ENCODE data around the gene WAC. TPM values are rescaled to one million over a fixed set of nuclear protein-coding genes. Genes with fewer than 3 reads are reported as not detected.
"Not testable (repeated sequence)": the region's sequence is repeated elsewhere in the genome, so short reads cannot be mapped to it uniquely, and the experiment has no call there.

WAC gene
- polyA plus RNA-seq, 1 donor from 2014 or later: 118 TPM

DNA sequence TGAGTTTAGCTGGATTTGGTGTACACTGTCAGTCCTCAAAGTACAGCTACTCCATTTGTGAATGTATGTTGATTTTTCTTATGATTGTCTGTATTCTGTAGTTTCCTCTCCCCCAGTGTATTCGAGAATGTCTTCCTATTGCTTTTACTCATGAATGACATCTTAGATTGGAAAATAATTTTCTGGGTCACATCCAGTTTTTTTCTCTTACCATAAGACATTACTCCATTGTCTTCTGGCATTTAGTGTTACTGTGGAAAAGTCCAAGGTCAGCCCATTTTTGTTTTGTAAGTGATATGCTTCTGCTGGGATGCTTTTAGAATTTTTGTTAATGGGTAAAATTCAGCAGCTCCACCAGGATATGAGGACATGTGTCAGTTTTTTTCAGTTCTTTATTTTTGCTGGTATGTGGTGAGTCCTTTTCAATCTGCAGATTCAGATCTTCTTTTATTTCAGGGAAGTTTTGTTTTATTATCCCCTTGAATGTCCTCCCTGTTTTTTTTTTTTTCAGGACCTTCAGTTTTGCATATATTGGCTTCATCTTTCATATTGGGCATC, 33.6 kb downstream of the WAC start:
- H3K27me3 Mint-ChIP-seq: no peaks in the 10 kb centered on the region
- H3K36me3 Mint-ChIP-seq: peaks cover 6% of the 10 kb centered on the region
- H3K9me3 Mint-ChIP-seq: no peaks in the 10 kb centered on the region
- peak overlapping the region in 1 of 4 donors; percentile 81 for H3K4me3 Mint-ChIP-seq
- peaks cover 41 to 55% (median 44%) of the 10 kb centered on the region in 3 donors for H3K4me1 Mint-ChIP-seq
- H3K27ac Mint-ChIP-seq: peak overlapping the region in 2 of 3 donors; percentile 7 to 83

DNA sequence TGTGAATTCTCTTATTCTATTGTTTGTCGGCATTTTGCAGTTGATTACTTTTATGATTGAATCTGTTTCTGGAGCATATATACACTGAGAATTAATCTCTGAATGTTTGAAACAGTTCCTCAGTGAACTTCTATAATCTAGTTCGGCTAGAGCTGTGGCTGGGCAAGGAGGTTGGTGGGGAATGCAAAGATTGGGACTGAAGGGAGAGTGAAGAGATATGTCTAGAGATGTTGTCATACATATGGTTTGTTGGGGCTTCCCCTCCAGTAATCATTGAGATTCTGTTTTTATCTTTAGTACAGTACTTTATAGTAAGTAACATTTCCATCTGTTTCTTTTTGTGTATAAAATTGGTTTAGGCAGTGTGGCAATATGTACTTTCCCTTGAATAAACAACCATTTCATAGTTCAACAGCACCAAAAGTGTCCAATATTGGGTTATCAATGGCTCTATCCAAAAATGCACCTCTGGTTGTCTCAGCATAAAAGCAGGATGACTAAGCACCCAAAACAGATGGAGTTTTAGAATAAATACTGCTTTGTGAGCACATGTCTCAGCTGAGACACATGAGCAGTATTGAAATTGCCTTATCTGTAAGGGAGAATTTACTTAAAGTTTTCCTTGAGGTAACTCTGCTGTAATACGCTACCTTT, 36.7 kb downstream of the WAC start:
- Mint-ChIP-seq H3K4me1 (peaks cover 47 to 60% (median 58%) of the 10 kb centered on the region in 3 donors), H3K9me3 (no peaks in the 10 kb centered on the region), H3K27me3 (no peaks in the 10 kb centered on the region), H3K4me3 (peak overlapping the region in 1 of 4 donors; percentile 10), H3K27ac (peak overlapping the region in 2 of 3 donors; percentile 3 to 76), H3K36me3 (peaks cover 6% of the 10 kb centered on the region)

DNA sequence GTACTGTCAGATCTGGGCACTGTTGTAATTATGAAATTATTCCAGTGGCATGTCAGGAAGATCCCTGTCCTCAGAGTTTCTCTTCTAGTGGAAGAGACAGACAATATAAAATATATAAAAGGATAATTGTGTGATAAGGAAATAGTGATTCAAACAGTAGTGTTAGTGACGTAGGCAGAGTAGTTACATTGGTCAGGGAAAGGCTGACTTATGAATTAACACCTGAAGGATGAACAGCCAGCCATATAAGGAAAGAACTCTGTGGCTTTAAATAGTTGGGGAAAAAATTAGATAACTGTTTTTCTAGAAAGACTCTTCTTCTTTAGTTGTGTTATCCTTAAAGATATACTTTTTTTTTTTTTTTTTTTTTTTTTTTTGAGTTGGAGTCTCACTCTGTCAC, 37.7 kb downstream of the WAC start:
- H3K9me3 Mint-ChIP-seq: no peaks in the 10 kb centered on the region
- H3K27me3 Mint-ChIP-seq: no peaks in the 10 kb centered on the region
- peaks cover 9% of the 10 kb centered on the region for H3K36me3 Mint-ChIP-seq
- no peak overlapping the region for H3K4me3 Mint-ChIP-seq
- H3K27ac Mint-ChIP-seq: no peak overlapping the region
- H3K4me1 Mint-ChIP-seq: peaks cover 46 to 62% (median 61%) of the 10 kb centered on the region in 3 donors

DNA sequence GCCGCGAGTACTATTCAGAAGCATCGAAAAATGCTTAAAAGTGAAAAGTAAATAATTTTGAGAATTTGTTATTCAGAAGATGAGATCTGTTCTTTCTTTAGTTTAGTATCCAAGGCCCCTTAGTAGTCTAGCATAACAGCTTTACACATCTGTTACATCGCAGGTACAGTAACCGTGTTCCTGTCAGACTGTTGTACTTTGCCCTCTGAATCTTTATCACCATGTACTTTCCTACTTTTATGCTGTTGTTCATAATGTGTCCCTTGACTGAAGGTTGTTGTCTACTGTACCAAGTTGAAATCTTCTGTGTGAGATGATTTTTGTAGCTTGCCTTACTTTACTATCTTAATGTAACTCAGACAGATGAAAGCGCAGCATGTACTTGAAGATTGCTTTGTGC, 38.3 kb downstream of the WAC start:
- no peaks in the 10 kb centered on the region for H3K27me3 Mint-ChIP-seq
- H3K9me3 Mint-ChIP-seq: no peaks in the 10 kb centered on the region
- H3K36me3 Mint-ChIP-seq: peaks cover 7% of the 10 kb centered on the region
- no peak overlapping the region for H3K27ac Mint-ChIP-seq
- no peak overlapping the region for H3K4me3 Mint-ChIP-seq
- peaks cover 41 to 61% (median 59%) of the 10 kb centered on the region in 3 donors for H3K4me1 Mint-ChIP-seq

DNA sequence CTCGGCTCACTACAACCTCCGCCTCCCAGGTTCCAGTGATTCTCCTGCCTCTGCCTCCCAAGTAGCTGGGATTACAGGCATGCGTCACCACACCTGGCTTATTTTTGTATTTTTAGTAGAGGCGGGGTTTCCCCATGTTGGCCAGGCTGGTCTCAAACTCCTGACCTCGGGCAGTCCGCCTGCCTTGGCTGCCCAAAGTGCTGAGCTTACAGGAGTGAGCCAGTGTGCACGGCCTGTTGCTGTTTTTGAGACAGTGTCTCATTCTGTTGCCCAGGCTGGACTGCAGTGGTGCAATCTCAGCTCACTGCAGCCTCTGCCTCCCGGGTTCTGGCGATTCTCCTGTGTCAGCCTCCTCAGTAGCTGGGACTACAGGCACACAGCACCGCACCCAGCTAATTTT, 41.3 kb downstream of the WAC start:
- not testable (repeated sequence) for H3K36me3 Mint-ChIP-seq, H3K4me3 Mint-ChIP-seq, H3K9me3 Mint-ChIP-seq, H3K27me3 Mint-ChIP-seq, H3K27ac Mint-ChIP-seq
- H3K4me1 Mint-ChIP-seq: peaks cover 32 to 63% (median 53%) of the 10 kb centered on the region in 3 donors

DNA sequence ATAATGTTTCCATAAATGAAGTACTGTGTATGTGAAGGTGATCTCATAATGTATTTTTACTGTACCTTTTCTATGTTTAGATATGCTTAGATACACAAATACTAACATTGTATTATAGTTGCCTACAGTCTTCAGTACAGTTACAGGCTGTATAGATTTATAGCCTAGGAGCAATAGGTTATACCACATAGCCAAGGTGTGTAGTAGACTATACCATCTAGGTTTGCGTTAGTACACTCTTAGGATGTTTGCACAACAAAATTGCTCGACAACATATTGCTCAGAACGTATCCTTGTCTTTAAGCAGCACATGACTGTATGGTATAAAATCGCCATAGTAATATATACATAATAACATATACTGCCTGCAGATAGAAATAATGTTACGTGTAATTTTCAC, 42.9 kb downstream of the WAC start:
- peaks cover 5% of the 10 kb centered on the region for H3K36me3 Mint-ChIP-seq
- peaks cover 29 to 65% (median 55%) of the 10 kb centered on the region in 3 donors for H3K4me1 Mint-ChIP-seq
- H3K4me3 Mint-ChIP-seq: no peak overlapping the region
- H3K9me3 Mint-ChIP-seq: no peaks in the 10 kb centered on the region
- H3K27ac Mint-ChIP-seq: peak overlapping the region in 1 of 3 donors; percentile 18
- H3K27me3 Mint-ChIP-seq: no peaks in the 10 kb centered on the region

DNA sequence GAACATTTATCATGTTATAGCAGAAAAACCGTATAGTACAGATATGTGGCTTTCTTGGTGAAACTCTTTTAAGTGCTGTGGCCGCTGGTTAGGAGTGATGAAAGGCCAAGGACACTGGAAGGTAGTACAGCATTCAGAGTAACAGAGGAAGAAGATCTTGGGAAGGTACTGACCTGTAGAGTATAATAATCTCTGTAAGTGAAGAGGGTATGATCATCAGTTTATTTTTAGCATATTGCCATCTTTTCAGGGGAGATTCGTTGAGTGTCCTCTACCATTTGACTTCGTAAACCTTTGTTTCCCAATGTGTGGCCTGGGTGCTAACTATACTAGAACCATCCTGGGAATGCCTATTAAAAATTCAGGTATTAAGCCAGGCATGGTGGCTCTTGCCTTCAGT, 44.6 kb downstream of the WAC start:
- no peaks in the 10 kb centered on the region for H3K27me3 Mint-ChIP-seq
- H3K4me1 Mint-ChIP-seq: peaks cover 36 to 67% (median 54%) of the 10 kb centered on the region in 3 donors
- H3K27ac Mint-ChIP-seq: no peak overlapping the region
- H3K4me3 Mint-ChIP-seq: no peak overlapping the region
- H3K36me3 Mint-ChIP-seq: peaks cover 8% of the 10 kb centered on the region
- H3K9me3 Mint-ChIP-seq: no peaks in the 10 kb centered on the region

DNA sequence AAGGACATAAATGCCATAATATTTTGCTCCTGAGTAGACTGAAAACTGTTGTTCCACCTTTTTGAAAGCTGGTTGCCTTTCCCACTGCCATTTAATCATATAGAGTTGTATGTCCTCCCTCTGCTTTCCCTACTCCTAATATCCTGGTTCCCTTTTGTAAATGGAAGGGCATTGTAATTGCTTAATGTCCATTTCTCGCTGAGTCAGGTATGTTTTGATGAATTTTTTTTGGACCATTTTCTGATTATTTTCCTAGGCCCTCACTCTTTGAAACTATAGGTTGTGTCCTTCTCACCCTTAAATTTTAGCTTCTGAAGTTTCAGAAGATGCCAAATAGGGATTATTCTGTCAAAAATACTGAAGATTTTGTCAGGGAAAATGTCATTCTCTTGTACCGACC, 45.5 kb downstream of the WAC start:
- Mint-ChIP-seq H3K4me3 (peak overlapping the region in 1 of 4 donors; percentile 39), H3K4me1 (peaks cover 29 to 58% (median 48%) of the 10 kb centered on the region in 3 donors), H3K27me3 (no peaks in the 10 kb centered on the region), H3K9me3 (no peaks in the 10 kb centered on the region), H3K36me3 (peaks cover 8% of the 10 kb centered on the region), H3K27ac (peak overlapping the region in 1 of 3 donors; percentile 7)

DNA sequence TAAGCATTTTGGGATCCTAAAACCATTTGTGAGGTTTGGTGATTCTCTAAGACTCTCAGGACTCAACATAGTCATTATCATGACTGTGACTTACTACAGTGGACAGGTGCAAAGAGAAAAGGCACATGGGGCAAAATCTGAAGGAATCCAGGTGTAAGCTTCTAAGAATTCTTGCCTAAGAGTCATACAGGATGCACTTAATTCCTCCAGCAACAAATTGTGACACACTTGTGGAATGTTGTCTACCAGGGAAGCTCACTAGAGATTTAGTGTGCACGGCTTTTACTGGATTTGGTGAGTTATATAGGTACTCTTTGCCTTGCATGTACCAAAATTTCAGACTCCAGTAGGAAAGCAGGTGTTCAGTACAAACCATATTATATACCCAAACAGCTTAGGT, 47.9 kb downstream of the WAC start:
- Mint-ChIP-seq H3K4me1 (peaks cover 23 to 46% (median 31%) of the 10 kb centered on the region in 3 donors), H3K9me3 (no peaks in the 10 kb centered on the region), H3K27ac (peak overlapping the region in 2 of 3 donors; percentile 21 to 32), H3K4me3 (no peak overlapping the region), H3K27me3 (no peaks in the 10 kb centered on the region), H3K36me3 (peaks cover 5% of the 10 kb centered on the region)

DNA sequence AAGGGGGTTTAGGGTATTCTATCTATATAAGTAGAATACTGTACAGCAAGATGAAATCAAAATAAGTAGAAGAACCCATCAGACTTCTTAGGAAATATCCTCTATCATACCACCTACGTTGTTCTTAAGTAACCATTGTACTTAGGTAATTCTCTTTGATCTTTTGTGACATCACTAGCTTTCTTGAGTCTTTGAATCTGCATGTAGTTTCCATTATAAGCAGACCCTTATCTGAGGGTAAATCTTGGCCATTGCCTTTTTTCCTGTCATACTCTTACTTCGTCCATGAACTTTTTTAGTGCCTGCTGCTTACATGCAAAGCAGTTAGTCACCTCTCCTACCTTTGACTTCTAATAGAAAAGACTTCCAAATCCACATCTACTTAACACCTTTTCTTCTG, 49.0 kb downstream of the WAC start:
- no peaks in the 10 kb centered on the region for H3K27me3 Mint-ChIP-seq
- peaks cover 5% of the 10 kb centered on the region for H3K36me3 Mint-ChIP-seq
- peaks cover 23 to 44% (median 28%) of the 10 kb centered on the region in 3 donors for H3K4me1 Mint-ChIP-seq
- H3K4me3 Mint-ChIP-seq: no peak overlapping the region
- no peaks in the 10 kb centered on the region for H3K9me3 Mint-ChIP-seq
- peak overlapping the region in 2 of 3 donors; percentile 28 to 50 for H3K27ac Mint-ChIP-seq

DNA sequence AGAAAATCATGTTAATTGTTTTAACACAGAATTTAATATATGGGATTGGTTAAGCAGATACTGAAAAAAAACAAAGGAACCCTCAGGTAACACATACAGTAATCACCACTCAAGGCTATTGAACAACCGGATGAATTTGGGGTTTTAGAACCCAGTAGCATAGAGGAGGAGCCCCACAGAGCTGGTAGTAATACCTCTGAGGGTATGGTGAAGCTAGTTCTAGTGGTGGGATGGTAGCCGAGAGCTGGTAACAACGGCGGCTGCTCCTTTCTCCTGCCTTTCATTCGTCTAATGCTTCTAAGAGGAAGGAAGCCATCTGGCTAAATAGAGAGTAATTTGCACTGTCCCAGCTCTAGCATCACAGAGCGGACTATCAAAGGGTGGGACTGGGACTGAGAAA, 52.2 kb downstream of the WAC start:
- peaks cover 14 to 26% (median 18%) of the 10 kb centered on the region in 3 donors for H3K4me1 Mint-ChIP-seq
- no peaks in the 10 kb centered on the region for H3K27me3 Mint-ChIP-seq
- no peak overlapping the region for H3K4me3 Mint-ChIP-seq
- H3K9me3 Mint-ChIP-seq: no peaks in the 10 kb centered on the region
- peaks cover 3% of the 10 kb centered on the region for H3K36me3 Mint-ChIP-seq
- peak overlapping the region in 2 of 3 donors; percentile 47 to 48 for H3K27ac Mint-ChIP-seq

DNA sequence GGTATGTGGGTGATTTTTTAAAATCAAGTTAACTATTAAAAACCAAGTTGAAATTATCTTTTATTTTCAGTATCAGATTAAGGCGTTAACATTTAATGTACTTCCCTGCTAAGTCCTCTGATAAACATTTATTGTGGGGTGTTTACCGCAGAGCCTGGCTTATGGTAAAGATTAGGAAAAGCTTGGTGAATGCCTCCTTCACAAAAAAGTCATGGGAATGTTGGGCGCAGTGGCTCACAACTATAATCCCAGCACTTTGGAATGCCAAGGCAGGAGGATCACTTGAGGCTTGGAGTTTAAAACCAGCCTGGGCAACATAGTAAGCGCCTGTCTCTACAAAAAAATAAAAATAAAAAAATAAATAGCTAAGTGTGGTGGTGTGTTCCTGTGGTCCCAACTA, 53.3 kb downstream of the WAC start:
- no peak overlapping the region for H3K27ac Mint-ChIP-seq
- peaks cover 3% of the 10 kb centered on the region for H3K36me3 Mint-ChIP-seq
- H3K9me3 Mint-ChIP-seq: no peaks in the 10 kb centered on the region
- H3K27me3 Mint-ChIP-seq: no peaks in the 10 kb centered on the region
- peaks cover 7 to 17% (median 16%) of the 10 kb centered on the region in 3 donors for H3K4me1 Mint-ChIP-seq
- H3K4me3 Mint-ChIP-seq: no peak overlapping the region

DNA sequence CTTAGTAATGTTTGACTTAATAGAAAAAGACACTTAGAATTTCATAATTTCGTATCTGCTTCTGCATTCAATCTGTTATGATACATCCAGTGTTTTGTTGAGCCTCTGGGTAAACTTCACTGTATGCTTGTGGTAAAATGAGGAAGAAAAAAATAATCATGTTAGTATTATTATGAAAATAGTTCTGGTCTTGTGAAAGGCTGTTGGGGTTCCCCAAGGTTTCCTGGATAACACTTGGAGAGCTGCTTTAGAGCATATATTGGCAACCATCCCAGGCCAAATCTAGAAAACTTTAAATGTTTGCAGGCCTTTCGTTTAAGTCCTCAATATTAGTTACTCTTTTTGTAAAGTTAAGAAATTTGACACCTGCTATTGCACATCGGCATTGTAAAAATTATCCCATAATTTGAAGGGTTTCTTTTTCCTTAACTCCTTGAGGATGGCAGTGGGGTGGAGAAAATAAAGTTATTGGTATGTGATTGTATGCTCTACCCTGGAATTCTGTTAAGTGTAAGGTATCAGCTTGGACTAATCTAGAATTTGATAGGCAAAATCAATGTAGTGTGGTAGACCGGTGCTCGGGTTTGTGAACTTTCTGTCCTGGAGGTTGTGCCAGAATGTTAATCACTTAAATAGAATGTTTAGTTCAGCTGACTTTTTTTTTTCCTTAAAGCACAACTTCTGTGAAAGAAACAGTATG, 54.5 kb downstream of the WAC start:
- Mint-ChIP-seq H3K9me3 (no peaks in the 10 kb centered on the region), H3K27me3 (no peaks in the 10 kb centered on the region), H3K27ac (peak overlapping the region in 1 of 3 donors; percentile 47), H3K4me3 (peak overlapping the region in 1 of 4 donors; percentile 15), H3K36me3 (peaks cover 2% of the 10 kb centered on the region), H3K4me1 (peaks cover 3 to 11% (median 6%) of the 10 kb centered on the region in 3 donors)

DNA sequence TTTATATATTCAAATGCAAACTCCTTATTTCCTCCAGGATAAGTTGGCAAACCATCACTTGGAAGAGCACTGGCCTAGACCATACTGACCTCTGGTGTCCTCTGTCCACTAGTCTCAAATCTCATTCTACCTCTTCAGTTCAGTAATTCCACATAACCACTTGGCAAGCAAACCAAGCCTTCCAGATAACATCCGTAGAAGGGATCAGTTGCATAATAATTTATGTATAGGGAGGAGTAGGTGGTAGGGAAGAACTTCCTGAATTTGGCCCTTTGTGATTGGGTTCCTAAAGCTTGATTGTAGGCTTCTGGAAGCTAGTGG, 55.0 kb downstream of the WAC start:
- Mint-ChIP-seq H3K4me1 (peaks cover 3 to 13% (median 6%) of the 10 kb centered on the region in 3 donors), H3K27ac (peak overlapping the region in 1 of 3 donors; percentile 47), H3K9me3 (no peaks in the 10 kb centered on the region), H3K36me3 (peaks cover 2% of the 10 kb centered on the region), H3K27me3 (no peaks in the 10 kb centered on the region), H3K4me3 (no peak overlapping the region)

DNA sequence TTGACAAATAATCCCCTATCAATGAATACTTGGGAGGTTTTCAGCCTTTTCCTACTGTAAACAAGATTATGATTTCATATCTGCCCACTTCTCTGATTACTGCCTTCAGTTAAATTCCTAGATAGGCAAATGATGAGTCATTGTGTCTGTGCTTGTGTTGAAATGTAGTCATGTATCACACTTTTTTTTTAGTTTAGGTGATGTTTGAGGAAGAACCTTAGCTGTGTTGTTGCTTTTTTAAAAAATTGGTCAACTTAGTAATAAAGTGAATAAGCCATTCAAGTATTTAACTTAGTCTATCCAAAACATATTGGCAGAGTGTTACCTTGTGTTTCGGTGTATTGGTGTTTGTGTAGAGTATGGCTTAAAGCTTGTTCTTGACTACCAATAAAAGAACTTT, 60.0 kb downstream of the WAC start:
- H3K4me1 Mint-ChIP-seq: peaks cover 2 to 15% (median 9%) of the 10 kb centered on the region in 3 donors
- peaks cover 2% of the 10 kb centered on the region for H3K36me3 Mint-ChIP-seq

More for the DNA sequence above, 60.0 kb downstream of the WAC start:
- H3K9me3 Mint-ChIP-seq: no peaks in the 10 kb centered on the region
- no peaks in the 10 kb centered on the region for H3K27me3 Mint-ChIP-seq
- peak overlapping the region in 1 of 3 donors; percentile 40 for H3K27ac Mint-ChIP-seq
- H3K4me3 Mint-ChIP-seq: no peak overlapping the region

Measured in IgD-negative memory B cell (primary cell).